Fibroblast of the aortic adventitia (primary cell): ENCODE results near the gene CNPPD1. TPM values are rescaled to one million over a fixed set of nuclear protein-coding genes. Genes with fewer than 3 reads are reported as not detected.

Source experiments
- DNase-seq: peaks from one replicate; pipeline ENCODE4 v3.0.0-alpha.2; 2010; ENCODE audit warnings: low read depth
- H3K4me3 ChIP-seq: 2 replicates; pipeline ENCODE4 v1.5.1; 2011; ENCODE audit warnings: low read depth, mild to moderate bottlenecking, control low read depth, low read length, moderate library complexity
- CTCF ChIP-seq: IDR thresholded peaks from 2 replicates; pipeline ENCODE4 v1.5.1; 2011; ENCODE audit warnings: mild to moderate bottlenecking, low read length, control low read depth, inconsistent platforms; ENCODE audit not compliant: insufficient read depth
- total RNA-seq: library from RNA; depleted of rRNA; stranded (reverse); fragments of >200 nt; gene quantifications from 2 replicates; pipeline ENCODE4 v1.2.3, GENCODE V29; 2012; ENCODE audit warnings: low replicate concordance

CNPPD1 gene
- total RNA-seq, 1 donor: 25.7 TPM

- DNase-seq: no peak
- TF ChIP-seq CTCF: no peak
- H3K4me3 ChIP-seq: no peak overlapping the region
Observed at GRCh38 chr2:219182331-219183150, 5.8 kb upstream of the CNPPD1 start.

- TF ChIP-seq CTCF: no peak
- H3K4me3 ChIP-seq: no peak overlapping the region
- DNase-seq: no peak
Observed at GRCh38 chr2:219181531-219181930, 4.8 kb upstream of the CNPPD1 start.

- H3K4me3 ChIP-seq: no peak overlapping the region
- TF ChIP-seq CTCF: no peak
Observed at GRCh38 chr2:219180961-219181360, 4.2 kb upstream of the CNPPD1 start.

GRCh38 chr2:219179601-219180465 is 3.1 kb upstream of the CNPPD1 start:
- H3K4me3 ChIP-seq: peak overlapping the region; percentile 95
- TF ChIP-seq CTCF: no peak
- no peak for DNase-seq

More at GRCh38 chr2:219180961-219181360, 4.2 kb upstream of the CNPPD1 start:
- DNase-seq: no peak

- H3K4me3 ChIP-seq: peak overlapping the region; percentile 95
- DNase-seq: peak; percentile 19
- TF ChIP-seq CTCF: no peak
Observed at GRCh38 chr2:219178377-219179175, 1.9 kb upstream of the CNPPD1 start.

GRCh38 chr2:219177552-219178376 is 1.0 kb upstream of the CNPPD1 start, which contains the start of gene RETREG2:
RETREG2 (plus strand) TSS chr2:219178275; CDS start chr2:219178353, 78 bp downstream.
- H3K4me3 ChIP-seq: peak within 1 kb of the TSS; percentile 95
- peak; percentile 23 for TF ChIP-seq CTCF
- DNase-seq: peak; percentile 87
